Measurements from ENCODE around the gene CELA3A.
A peak's percentile ranks its signal among the peaks of the same experiment; 100 is the strongest.

Gene CELA3A

DNA sequence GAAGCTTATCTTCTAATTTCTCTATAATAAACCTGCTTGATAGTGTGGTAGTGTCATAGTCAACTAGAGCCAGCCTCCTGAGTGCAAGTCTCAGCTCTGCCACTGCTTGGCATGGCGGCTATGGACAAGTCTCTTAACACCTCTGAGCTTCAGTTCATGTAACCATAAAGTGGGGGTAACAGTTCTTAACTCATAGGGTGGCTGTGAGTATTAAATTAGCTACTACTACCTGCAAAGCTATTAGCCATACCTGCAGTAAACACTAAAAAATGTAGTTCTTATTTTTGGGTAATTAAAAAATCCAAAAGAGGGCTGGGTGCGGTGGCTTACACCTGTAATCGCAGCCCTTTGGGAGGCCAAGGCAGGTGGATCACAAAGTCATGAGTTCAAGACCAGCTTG is 48.9 kb downstream of the CELA3A start:
- DNase-seq (ENCODE audit: low read depth), result no peak

DNA sequence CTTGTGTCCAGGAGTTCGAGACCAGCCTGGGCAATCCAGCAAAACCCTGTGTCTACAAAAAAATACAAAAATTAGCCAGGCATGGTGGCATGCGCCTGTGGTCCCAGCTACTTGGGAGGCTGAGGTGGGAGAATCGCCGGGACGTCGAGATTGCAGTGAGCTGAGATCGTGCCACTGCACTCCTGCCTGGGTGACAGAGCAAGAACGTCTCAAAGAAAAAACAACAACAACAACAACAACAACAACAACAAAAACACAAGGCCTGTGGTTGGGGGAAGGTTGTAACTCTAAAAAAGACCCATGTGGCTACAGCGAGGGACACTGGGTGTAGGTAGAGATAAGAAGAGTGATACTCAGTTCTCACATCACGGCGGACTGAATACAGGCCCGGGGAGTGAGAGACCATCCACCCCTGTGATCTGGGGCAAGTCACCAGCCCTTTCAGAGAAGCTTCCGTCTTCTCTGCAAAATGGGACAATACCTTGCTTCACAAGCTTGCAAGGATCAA is 50.2 kb downstream of the CELA3A start:
- no peak for DNase-seq (ENCODE audit: low read depth)

DNA sequence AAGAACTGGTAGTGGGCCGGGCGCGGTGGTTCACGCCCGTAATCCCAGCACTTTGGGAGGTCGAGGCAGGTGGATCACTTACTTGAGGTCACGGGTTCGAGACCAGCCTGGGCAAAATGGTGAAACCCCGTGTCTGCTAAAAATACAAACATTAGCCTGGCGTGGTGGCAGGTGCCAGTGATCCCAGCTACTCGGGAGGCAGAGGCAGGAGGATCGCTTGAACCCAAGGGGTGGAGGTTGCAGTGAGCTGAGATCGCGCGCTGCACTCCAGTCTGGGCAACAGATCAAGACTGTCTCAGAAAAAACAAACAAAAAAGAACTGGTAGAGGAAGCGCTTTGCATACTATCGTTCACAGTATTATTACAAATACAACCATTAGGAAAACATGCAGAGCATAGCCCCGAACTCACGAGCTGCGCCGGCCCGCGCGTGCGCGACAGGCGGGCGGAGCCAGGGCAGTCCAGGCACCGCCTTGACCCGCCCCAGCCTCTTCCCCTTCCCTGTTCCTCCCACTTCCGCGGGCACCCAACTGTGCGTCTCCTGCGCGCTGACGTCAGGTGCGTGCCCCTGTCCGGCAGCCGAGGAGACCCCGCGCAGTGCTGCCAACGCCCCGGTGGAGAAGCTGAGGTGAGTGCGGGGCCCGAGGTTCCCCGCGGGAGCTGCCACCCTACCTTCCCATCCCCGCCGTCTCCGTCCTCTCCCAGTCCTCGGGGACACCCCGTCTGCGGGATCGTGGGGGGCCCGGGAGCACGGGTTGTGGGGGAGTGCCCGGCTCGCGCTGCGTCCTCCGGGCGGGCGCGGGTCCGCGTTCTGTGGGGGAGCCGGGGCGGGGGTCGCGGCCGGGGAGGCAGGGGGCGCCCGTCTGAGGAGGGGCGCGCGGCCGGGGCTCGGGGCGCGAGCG is 50.9 kb downstream of the CELA3A start, which contains the start of gene CDC42:
TSS of gene CDC42 (plus strand) at position 595 of the 902 bp plus-strand sequence. CDS start 25,770 bp downstream, outside the sequence.
- peak; percentile 76 for DNase-seq (ENCODE audit: low read depth)

- peak; percentile 61 for DNase-seq (ENCODE audit: low read depth)
These were observed 51.8 kb downstream of the CELA3A start for GRCh38 chr1:22053017-22053860.

- no peak for DNase-seq (ENCODE audit: low read depth)
These were observed 52.7 kb downstream of the CELA3A start for GRCh38 chr1:22053861-22054770.

- DNase-seq (ENCODE audit: low read depth), result no peak
These were observed 54.0 kb downstream of the CELA3A start for GRCh38 chr1:22055463-22055862.

GRCh38 chr1:22056043-22056442 is 54.6 kb downstream of the CELA3A start:
- DNase-seq (ENCODE audit: low read depth), result no peak

GRCh38 chr1:22056936-22057335 is 55.5 kb downstream of the CELA3A start:
- no peak for DNase-seq (ENCODE audit: low read depth)

DNA sequence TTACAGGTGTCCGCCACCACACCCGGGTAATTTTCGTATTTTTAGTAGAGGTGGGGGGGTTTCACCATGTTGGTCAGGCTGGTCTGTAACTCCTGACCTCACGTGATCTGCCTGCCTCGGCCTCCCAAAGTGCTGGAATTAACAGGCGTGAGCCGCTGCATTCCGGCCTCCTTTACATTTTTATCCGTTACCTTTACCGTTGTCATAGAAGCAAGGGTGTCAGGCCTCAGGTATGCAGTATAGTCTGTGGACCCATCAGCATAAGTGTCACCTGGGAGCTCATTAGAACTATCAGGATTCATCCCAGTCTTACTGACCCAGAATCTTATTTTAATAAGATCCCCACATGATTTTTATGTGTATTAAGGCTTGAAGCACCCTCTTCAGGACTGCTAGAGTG is 56.4 kb downstream of the CELA3A start:
- no peak for DNase-seq (ENCODE audit: low read depth)

All from non-pigmented ciliary epithelial cell (primary cell).